Stimulated activated CD4-positive, alpha-beta T cell treated with anti-CD3 and anti-CD28 coated beads, Interleukin-15, amount 100 ng/mL, for 48 hours (primary cell): ENCODE measurements around the gene APLP2.

Source experiments
- DNase-seq, 2 donors: peaks; one replicate each; pipeline ENCODE4 v3.0.0-alpha.2; 2020; ENCODE audit warnings: low read depth in 2 of 2

The APLP2 gene

DNA sequence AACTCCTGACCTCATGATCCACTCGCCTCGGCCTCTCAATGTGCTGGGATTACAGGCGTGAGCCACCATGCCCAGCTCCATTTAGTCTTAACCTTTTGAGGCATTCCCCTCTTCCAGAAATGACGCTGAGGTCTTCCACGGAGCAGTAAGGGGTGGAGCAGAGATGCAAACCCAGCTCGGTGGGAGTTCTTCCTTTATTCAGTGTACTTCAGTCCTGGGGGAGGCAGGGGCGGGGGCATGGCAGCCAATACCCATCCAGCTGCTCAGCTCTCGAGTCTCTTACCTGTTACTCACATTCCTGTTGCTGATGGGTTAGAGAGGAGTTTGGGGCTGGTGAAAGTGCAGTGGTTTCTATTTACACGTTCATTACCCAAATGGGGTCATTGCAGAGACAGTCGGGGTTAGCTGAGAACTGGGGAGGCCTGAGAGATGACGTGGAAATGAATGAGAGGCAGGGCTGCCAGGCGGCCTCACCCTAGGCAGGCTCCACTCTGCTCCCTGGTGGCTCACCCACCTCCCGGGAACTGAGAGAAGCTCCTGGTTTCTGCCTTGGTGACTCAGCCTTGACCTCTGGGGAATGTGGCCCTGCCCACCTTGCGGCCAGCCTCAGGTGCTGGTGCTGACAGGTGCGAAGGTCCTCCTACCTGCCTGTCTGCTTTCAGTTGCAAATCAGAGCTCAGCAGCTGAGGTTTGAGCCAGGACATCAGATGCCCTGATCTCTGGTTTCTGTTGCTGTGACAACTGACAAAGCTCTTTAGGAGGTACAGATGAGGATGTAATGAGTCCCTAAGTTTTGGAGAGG is 76.5 kb downstream of the APLP2 start:
- DNase-seq, result no peak

GRCh38 chr11:130146796-130147195 is 77.1 kb downstream of the APLP2 start:
- DNase-seq, result no peak

DNA sequence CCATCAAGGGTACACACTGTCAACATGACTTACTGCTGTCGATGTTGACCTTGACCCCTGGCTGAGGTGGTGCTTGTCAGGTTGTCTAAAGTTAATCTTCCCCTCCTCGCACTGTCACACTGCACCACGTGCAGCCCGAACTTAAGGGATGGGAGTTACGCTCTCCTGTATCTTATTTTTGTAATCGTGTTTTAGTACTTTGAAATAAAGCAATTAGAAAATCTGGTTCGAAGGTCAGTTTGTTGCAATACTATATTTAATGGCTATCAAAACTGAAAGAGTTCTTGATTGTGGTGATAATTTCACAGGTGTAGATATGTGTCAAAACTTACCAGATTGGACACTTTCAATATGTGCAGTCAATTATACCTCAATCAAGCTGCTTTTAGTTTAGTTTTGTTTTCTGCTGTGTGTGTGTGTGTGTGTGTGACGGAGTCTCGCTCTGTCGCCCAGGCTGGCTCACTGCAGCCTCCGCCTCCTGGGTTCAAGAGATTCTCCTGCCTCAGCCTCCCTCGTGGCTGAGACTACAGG is 79.2 kb downstream of the APLP2 start:
- DNase-seq, result no peak

DNA sequence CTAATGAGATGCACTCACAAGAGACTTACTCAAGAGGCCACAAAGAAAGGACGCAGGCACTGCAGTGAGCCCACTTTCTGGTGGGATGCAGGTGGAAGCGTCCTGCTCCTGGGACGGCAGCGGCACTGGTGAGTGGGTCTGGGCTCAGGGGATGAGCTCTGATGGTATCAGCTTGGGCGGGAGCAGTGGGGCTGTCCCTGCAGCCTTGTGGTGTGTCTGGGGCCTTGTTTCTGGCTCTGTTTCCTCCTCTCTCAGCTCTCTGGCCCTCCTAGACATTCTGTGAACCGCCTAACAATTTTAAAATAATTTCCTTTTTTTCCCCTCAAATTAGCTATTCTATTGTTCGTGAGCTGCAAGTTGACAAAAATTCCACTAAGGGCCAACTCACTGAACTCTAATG is 81.1 kb downstream of the APLP2 start:
- DNase-seq, result no peak

DNA sequence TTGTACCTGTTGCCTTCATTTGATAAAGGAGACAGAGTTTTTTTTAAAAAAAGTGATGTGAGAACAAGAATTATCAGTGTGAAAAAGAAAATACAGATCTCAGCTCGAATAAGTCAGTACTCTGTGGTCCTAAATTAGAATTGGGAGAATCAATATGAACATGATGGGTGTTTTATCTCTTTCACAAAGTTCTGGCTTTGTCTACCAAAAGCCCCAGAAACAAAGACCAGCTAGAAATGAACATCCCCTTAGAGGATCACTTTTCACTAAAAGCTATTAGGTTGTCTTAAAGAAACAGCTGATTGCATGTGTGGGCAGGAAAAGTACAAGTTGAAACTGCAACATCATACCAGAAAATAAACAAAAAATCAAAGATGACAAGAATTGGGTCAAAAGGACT is 81.5 kb downstream of the APLP2 start:
- no peak for DNase-seq

GRCh38 chr11:130156108-130157022 is 86.7 kb downstream of the APLP2 start:
- DNase-seq, result no peak

DNA sequence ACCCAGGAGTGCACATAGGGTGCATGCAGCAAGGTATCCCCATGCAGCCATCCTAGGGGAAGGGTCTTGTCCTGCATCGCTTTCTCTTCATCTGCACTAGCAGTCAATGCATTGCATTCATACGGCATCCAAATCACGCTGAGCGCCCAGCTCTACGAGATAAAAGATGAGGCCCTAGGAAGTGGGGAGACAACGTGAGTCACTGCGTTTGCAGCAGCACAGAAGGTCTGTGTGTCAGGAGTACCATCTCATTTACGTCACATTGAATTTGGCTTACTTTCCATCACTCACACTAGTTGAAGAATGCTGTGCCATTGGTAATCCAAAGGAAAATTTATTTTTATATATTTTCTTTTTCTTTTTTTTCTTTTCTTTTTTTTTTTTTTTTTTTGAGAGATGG is 87.4 kb downstream of the APLP2 start:
- no peak for DNase-seq

DNA sequence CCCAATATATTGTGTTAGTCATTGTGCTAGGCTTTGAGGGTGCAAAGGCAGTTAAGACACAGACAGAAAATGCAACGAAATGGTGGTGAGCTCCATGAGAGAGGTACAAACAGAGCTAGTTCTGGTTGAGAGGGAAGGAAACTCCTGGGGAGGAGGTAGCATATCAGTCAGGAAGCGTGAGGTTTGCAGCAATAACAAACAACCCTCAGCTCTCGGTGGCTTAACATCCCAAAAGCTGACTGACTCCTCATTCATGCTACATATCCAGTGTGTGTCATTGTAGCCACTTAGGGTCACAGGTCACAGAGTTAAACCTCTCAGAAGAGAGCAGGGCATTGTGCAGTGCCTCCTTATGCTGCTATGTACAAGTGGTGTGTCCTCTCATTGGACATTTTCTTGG is 88.1 kb downstream of the APLP2 start:
- DNase-seq, result no peak

DNA sequence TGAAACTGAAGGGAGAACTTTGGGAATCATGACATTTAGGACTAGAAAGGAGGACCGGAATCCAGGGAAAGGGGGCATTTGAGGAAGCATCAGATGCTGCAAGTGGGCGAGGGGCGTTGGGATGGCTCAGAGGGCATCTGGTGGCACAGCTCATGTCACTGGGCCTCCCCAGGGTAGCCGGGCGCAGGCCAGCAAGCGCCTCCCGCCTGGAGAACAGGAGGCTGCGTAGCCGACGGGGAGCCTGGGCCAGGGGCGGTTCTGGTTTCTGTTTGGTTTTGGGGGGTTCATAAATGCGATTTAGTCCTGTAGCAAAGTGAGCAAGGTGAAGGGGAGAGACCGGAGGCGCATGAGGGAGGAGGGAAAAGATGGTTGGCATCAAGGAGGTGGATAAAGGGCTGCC is 89.4 kb downstream of the APLP2 start:
- no peak for DNase-seq

GRCh38 chr11:130159657-130160497 is 90.2 kb downstream of the APLP2 start, which contains the start of gene ST14:
TSS of gene ST14 (plus strand) at chr11:130159782. CDS start at chr11:130159980, 198 bp downstream.
- no peak for DNase-seq

DNA sequence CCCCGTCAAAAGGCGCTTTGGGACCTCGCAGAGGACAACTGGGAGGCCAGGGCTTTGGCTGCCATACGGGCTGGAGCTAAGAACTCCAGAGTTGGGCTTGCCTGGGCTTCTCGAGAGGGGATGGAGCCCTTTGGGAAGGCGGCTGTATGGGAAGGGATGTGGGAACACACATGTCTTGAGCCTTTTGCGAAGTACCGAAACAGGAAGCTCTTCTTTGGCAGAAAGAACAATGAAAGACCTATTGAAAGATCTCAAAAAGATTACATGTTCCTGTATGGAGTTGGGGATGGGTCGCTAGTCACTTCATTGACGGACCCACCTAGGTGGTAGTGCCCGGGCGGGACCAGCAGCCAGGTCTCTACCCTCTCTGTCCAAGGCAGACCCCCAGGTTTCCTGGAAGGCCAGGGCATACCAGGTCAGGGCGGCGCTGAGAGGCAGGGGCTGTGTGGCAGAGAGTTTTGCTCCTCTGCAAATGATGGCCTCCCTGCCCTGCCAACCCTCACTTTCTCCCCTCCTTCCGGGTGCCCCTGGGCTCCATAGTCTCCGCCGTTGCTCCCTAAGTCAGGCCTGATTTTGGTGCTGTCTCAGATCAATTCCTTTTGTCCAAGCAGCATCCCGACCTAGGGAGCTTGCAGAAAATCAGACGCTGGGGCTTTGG is 90.9 kb downstream of the APLP2 start:
- no peak for DNase-seq

- no peak for DNase-seq
Measured at GRCh38 chr11:130161441-130162145, 91.9 kb downstream of the APLP2 start.

DNA sequence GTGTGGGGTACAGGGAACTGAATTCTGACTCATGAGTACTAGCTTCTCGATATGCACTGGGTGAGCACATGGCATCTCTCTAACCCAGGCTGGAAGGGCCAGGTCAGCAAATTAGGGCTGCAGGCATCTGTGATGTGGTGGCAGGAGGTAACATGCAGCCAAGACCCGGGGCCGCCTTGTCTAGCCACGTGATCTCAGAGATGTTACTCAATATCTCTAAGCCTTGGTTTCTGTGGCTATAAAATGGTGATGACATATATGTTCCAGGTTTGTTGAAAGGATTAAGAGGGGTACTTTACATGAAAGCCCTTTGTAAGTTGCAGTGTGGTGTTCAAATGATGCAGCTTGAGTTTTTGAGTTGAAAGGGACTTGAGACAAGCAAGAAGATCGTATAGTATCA is 93.0 kb downstream of the APLP2 start:
- DNase-seq, result peak in 1 of 2 donors; percentile 10

GRCh38 chr11:130163346-130164220 is 93.9 kb downstream of the APLP2 start:
- DNase-seq, result no peak

GRCh38 chr11:130164221-130164570 is 94.5 kb downstream of the APLP2 start:
- DNase-seq, result no peak

DNA sequence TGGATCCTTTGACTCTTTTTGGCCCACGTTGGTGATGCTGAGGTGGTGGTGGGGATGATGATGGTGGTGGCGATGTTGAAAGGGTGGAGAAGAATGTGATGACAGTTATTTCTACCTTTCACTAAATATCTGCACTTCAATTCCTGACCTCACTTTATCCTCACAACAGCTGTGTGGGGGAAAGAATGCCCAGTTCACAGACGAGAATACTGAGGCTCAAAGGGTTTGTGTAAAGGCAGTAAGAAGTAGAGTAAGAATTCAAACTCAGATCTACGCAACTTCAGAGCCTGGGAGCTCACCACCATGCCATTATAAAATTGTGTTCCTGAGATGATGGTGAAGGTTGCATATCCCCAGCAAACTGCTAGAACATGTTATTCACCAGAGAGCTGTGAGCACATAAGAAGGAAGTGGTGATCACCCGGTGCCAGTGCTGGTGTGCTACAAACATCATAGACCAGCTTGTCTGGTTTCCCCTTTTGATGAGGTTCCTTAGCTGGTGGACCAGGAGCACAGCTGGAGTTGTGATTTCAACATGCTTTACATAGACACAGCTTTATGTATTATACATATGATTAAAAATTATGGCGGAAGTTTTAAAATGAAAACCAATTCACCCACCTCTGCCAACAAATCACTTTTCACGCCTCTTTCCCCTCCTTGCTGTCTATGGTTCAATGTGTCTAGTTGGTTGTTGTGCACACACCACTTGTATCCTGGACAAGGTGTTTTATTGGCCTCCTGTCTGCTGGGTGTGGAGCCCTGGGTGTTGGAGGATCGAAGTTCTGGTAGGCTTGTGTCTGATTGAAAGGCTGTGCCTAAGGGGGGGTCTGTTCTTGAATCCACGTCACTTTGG is 96.1 kb downstream of the APLP2 start:
- DNase-seq, result no peak

GRCh38 chr11:130166457-130166784 is 96.7 kb downstream of the APLP2 start:
- no peak for DNase-seq

DNA sequence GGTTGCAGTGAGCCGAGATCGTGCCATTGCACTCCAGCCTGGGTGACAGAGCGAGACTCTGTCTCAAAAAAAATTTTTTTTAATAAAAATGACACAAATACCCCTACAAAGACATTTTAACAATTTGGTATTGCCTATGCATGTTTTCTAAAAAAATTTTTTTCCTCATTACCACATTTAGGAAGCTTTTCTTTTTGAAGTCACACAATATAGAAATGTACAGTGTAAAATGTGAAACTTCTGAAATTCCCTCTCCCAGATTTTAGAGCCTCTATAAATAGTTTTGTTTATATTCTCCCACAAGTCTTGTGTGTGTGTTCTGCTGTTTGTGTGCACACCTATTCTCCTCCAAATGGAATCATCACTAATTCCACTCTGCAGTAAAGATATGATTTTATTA is 97.5 kb downstream of the APLP2 start:
- DNase-seq, result no peak

GRCh38 chr11:130168105-130168504 is 98.4 kb downstream of the APLP2 start:
- no peak for DNase-seq
